ENCODE measurements around the gene KBTBD13.
"Not testable (repeated sequence)": the region's sequence is repeated elsewhere in the genome, so short reads cannot be mapped to it uniquely, and the experiment has no call there.

KBTBD13 gene

GRCh38 chr15:65076486-65077290 lies at the start of gene KBTBD13:
Gene KBTBD13, plus strand, starts transcription at chr15:65076746. Its CDS starts 70 bp downstream, at chr15:65076816.
- DNase-seq = no peak

- DNase-seq = no peak
These were observed 49.8 kb upstream of the KBTBD13 start for GRCh38 chr15:65026756-65027155.

- DNase-seq = no peak
These were observed 49.0 kb upstream of the KBTBD13 start for GRCh38 chr15:65027593-65027992.

GRCh38 chr15:65028338-65028737 lies 48.2 kb upstream of the KBTBD13 start:
- no peak for DNase-seq

GRCh38 chr15:65028921-65029735 lies 47.4 kb upstream of the KBTBD13 start, which contains the start of gene MTFMT:
Gene MTFMT, minus strand, starts transcription at chr15:65029639. Its CDS starts 26 bp downstream, at chr15:65029613.
- peak; percentile 95 for DNase-seq

- DNase-seq = no peak
These were observed 46.8 kb upstream of the KBTBD13 start for GRCh38 chr15:65029736-65030208.

GRCh38 chr15:65032801-65033537 lies 43.6 kb upstream of the KBTBD13 start:
- peak; percentile 34 for DNase-seq

GRCh38 chr15:65033659-65034269 lies 42.8 kb upstream of the KBTBD13 start:
- DNase-seq = peak; percentile 37

- no peak for DNase-seq
These were observed 41.8 kb upstream of the KBTBD13 start for GRCh38 chr15:65034719-65035118.

GRCh38 chr15:65037309-65037708 lies 39.2 kb upstream of the KBTBD13 start:
- DNase-seq = no peak

GRCh38 chr15:65038428-65038827 lies 38.1 kb upstream of the KBTBD13 start:
- DNase-seq = no peak

GRCh38 chr15:65038836-65039235 lies 37.7 kb upstream of the KBTBD13 start:
- no peak for DNase-seq

- DNase-seq = no peak
These were observed 36.1 kb upstream of the KBTBD13 start for GRCh38 chr15:65040461-65040860.

- DNase-seq = no peak
These were observed 34.8 kb upstream of the KBTBD13 start for GRCh38 chr15:65041787-65042186.

GRCh38 chr15:65042776-65043327 lies 33.7 kb upstream of the KBTBD13 start:
- DNase-seq = no peak

- DNase-seq = not testable (repeated sequence)
These were observed 32.3 kb upstream of the KBTBD13 start for GRCh38 chr15:65044218-65044617.

- no peak for DNase-seq
These were observed 31.6 kb upstream of the KBTBD13 start, which contains the start of gene SLC51B for GRCh38 chr15:65044724-65045481. Gene SLC51B, plus strand, starts transcription at chr15:65045387. Its CDS starts 4,618 bp downstream, at chr15:65050005.

- no peak for DNase-seq
These were observed 28.3 kb upstream of the KBTBD13 start for GRCh38 chr15:65048241-65048640.

GRCh38 chr15:65049418-65049840 lies 27.1 kb upstream of the KBTBD13 start:
- peak; percentile 90 for DNase-seq

- DNase-seq = no peak
These were observed 26.3 kb upstream of the KBTBD13 start for GRCh38 chr15:65050270-65050669.

- no peak for DNase-seq
These were observed 25.3 kb upstream of the KBTBD13 start for GRCh38 chr15:65051266-65051665.
